ENCODE measurements around the gene SAP30BP. TPM values are rescaled to one million over a fixed set of nuclear protein-coding genes. Genes with fewer than 3 reads are reported as not detected.

SAP30BP gene
- total RNA-seq, 1 experiment from 2014 or later = 126 TPM

DNA sequence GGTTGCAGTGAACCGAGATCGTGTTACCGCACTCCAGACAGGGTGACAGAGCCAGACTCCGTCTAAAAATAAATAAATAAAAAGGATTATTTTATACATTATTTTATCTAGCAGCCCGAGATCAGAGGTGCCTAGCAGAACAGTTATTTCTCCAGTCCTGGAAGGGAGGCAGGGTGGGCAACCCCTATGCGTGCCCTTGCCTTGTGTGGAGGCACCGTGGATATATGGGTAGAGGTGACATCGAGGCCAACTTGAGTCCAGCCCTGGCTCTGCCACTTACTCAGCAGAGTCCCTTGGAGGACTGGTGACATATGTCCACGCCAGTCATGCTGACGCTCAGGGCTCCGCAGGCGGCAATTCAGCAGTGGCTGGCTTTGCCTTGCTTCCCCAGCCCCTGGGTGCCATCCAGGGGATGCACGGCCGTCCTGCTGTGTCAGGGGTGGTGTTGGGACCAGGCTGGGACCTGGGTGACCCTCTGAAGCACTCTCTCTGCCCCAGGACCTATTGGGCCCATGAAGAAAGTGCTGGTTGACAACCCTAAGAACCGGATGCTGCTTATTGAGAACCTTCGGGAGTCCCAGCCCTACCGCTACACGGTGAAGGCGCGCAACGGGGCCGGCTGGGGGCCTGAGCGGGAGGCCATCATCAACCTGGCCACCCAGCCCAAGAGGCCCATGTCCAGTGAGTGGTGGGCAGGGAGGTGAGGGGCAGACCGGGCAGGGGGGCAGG lies 84.7 kb downstream of the SAP30BP start:
- Mint-ChIP-seq H3K9me3 (ENCODE audit: unreplicated experiment) (no peaks in the 10 kb centered on the region), H3K4me1 (ENCODE audit: low read depth, unreplicated experiment) (peaks cover 7% of the 10 kb centered on the region), H3K27ac (ENCODE audit: unreplicated experiment) (no peak overlapping the region), H3K27me3 (ENCODE audit: insufficient read depth, unreplicated experiment) (no peaks in the 10 kb centered on the region), H3K36me3 (ENCODE audit: insufficient read depth, unreplicated experiment) (peaks cover 39% of the 10 kb centered on the region), H3K4me3 (ENCODE audit: unreplicated experiment) (no peak overlapping the region)
- no peak overlapping the region for H3K4me3 ChIP-seq (ENCODE audit: low read depth, low read length)
- CTCF ChIA-PET = interaction anchor here (5.3 kb wide), 1 partner anchor 119 kb away, joined by 100 read pairs; the partner anchor contains the start of gene SMIM5
- peaks cover 3% of the 10 kb centered on the region; the same call in 1 of the 2 replicates for H3K36me3 ChIP-seq (ENCODE audit: control insufficient read depth, insufficient read depth, low read length)
- H3K9me3 ChIP-seq = no peaks in the 10 kb centered on the region
- intact Hi-C loops (cut with micrococcal nuclease; ENCODE audit: unreplicated experiment) = no loop called here
- no peaks in the 10 kb centered on the region for H3K27me3 ChIP-seq (replicated peaks; ENCODE audit: control insufficient read depth, insufficient read depth, low read length)
- BruUV-seq (replicated peaks) = no TSS peak
- DNase-seq = no peak
- TF ChIP-seq, protein P1, sequence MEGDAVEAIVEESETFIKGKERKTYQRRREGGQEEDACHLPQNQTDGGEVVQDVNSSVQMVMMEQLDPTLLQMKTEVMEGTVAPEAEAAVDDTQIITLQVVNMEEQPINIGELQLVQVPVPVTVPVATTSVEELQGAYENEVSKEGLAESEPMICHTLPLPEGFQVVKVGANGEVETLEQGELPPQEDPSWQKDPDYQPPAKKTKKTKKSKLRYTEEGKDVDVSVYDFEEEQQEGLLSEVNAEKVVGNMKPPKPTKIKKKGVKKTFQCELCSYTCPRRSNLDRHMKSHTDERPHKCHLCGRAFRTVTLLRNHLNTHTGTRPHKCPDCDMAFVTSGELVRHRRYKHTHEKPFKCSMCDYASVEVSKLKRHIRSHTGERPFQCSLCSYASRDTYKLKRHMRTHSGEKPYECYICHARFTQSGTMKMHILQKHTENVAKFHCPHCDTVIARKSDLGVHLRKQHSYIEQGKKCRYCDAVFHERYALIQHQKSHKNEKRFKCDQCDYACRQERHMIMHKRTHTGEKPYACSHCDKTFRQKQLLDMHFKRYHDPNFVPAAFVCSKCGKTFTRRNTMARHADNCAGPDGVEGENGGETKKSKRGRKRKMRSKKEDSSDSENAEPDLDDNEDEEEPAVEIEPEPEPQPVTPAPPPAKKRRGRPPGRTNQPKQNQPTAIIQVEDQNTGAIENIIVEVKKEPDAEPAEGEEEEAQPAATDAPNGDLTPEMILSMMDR (IDR thresholded peaks at IDR 0.05; ENCODE audit: insufficient read depth in 1 of 2, low read depth in 1 of 2, low read length in 1 of 2, severe bottlenecking in 1 of 2, unreplicated experiment in 1 of 2) = no peak
- POLR2A ChIA-PET = no interaction called here
- peaks cover 7% of the 10 kb centered on the region; the same call in 1 of the 2 replicates for H3K4me1 ChIP-seq

GRCh38 chr17:75752405-75752709 lies 85.2 kb downstream of the SAP30BP start:
- CTCF ChIA-PET = interaction anchor here (5.3 kb wide), 1 partner anchor 119 kb away, joined by 100 read pairs; the partner anchor contains the start of gene SMIM5
- POLR2A ChIA-PET = no interaction called here
- Mint-ChIP-seq H3K27me3 (ENCODE audit: insufficient read depth, unreplicated experiment) (no peaks in the 10 kb centered on the region), H3K36me3 (ENCODE audit: insufficient read depth, unreplicated experiment) (peaks cover 39% of the 10 kb centered on the region), H3K4me3 (ENCODE audit: unreplicated experiment) (no peak overlapping the region), H3K27ac (ENCODE audit: unreplicated experiment) (no peak overlapping the region), H3K4me1 (ENCODE audit: low read depth, unreplicated experiment) (peaks cover 7% of the 10 kb centered on the region), H3K9me3 (ENCODE audit: unreplicated experiment) (no peaks in the 10 kb centered on the region)
- no TSS peak for BruUV-seq (replicated peaks)
- H3K36me3 ChIP-seq (ENCODE audit: control insufficient read depth, insufficient read depth, low read length) = peaks cover 3% of the 10 kb centered on the region; the same call in 1 of the 2 replicates
- no peaks in the 10 kb centered on the region for H3K9me3 ChIP-seq
- intact Hi-C loops (cut with micrococcal nuclease; ENCODE audit: unreplicated experiment) = no loop called here
- DNase-seq = no peak
- H3K4me3 ChIP-seq (ENCODE audit: low read depth, low read length) = no peak overlapping the region
- H3K4me1 ChIP-seq = peaks cover 7% of the 10 kb centered on the region; the same call in 1 of the 2 replicates
- H3K27me3 ChIP-seq (replicated peaks; ENCODE audit: control insufficient read depth, insufficient read depth, low read length) = no peaks in the 10 kb centered on the region
- TF ChIP-seq, protein P1 (IDR thresholded peaks at IDR 0.05; ENCODE audit: insufficient read depth in 1 of 2, low read depth in 1 of 2, low read length in 1 of 2, severe bottlenecking in 1 of 2, unreplicated experiment in 1 of 2) = no peak

GRCh38 chr17:75752802-75753513 lies 85.8 kb downstream of the SAP30BP start:
- Mint-ChIP-seq H3K9me3 (ENCODE audit: unreplicated experiment) (no peaks in the 10 kb centered on the region), H3K4me1 (ENCODE audit: low read depth, unreplicated experiment) (peaks cover 7% of the 10 kb centered on the region), H3K36me3 (ENCODE audit: insufficient read depth, unreplicated experiment) (peaks cover 34% of the 10 kb centered on the region), H3K4me3 (ENCODE audit: unreplicated experiment) (no peak overlapping the region), H3K27me3 (ENCODE audit: insufficient read depth, unreplicated experiment) (no peaks in the 10 kb centered on the region), H3K27ac (ENCODE audit: unreplicated experiment) (no peak overlapping the region)
- BruUV-seq (replicated peaks) = no TSS peak
- CTCF ChIA-PET = interaction anchor here (1.5 kb wide), 1 partner anchor 120 kb away, joined by 7 read pairs; the partner anchor contains the start of gene SMIM5
- TF ChIP-seq, protein P1 (IDR thresholded peaks at IDR 0.05; ENCODE audit: insufficient read depth in 1 of 2, low read depth in 1 of 2, low read length in 1 of 2, severe bottlenecking in 1 of 2, unreplicated experiment in 1 of 2) = no peak
- Histone ChIP-seq H3K36me3 (ENCODE audit: control insufficient read depth, insufficient read depth, low read length) (peaks cover 3% of the 10 kb centered on the region; the same call in 1 of the 2 replicates), H3K4me1 (peaks cover 7% of the 10 kb centered on the region; the same call in 1 of the 2 replicates), H3K4me3 (ENCODE audit: low read depth, low read length) (no peak overlapping the region), H3K27me3 (replicated peaks; ENCODE audit: control insufficient read depth, insufficient read depth, low read length) (no peaks in the 10 kb centered on the region), H3K9me3 (no peaks in the 10 kb centered on the region)
- intact Hi-C loops (cut with micrococcal nuclease; ENCODE audit: unreplicated experiment) = no loop called here
- no peak for DNase-seq
- POLR2A ChIA-PET = interaction anchor here (1.0 kb wide), 1 partner anchor 27 kb away, joined by 3 read pairs; no protein-coding TSS in a partner anchor

Measured in Caco-2 (cell line).